Stimulated activated CD8-positive, alpha-beta memory T cell treated with anti-CD3 and anti-CD28 coated beads, Interleukin-15, amount 100 ng/mL, for 24 hours (primary cell): Measurements from ENCODE around the gene PDF.

Source experiments
- DNase-seq: peaks from one replicate; pipeline ENCODE4 v3.0.0-alpha.2; 2020; ENCODE audit warnings: low read depth

Gene PDF

DNA sequence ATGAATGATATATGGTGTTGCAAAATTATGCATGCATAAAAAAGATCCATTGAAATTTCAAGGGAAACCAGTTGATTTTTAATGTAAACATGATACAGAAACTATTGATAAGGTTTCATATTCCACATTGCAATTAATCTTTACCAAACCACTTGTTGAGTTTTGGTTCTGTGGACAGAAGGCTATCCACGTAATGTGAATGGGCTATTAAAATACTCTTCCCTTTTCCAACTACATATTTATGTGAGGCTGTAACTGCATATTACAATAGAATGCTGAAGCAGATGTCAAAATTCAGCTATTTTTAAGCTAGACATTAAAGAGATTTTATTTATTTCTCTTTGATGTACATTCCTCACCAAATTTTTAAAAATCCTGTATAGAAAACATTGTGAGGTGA lies 53.0 kb downstream of the PDF start:
- DNase-seq = no peak
